ENCODE data around the gene CSNK2A3.

CSNK2A3 gene

GRCh38 chr11:11344045-11344444, 9.0 kb downstream of the CSNK2A3 start:
- H3K27ac ChIP-seq = no peak overlapping the region
- TF ChIP-seq CTCF (IDR thresholded peaks at IDR 0.05) = no peak
- no peak overlapping the region for H3K4me3 ChIP-seq
- DNase-seq (ENCODE audit: low spot score) = no peak

- no peak overlapping the region for H3K4me3 ChIP-seq
- TF ChIP-seq CTCF (IDR thresholded peaks at IDR 0.05) = no peak
- DNase-seq (ENCODE audit: low spot score) = no peak
- H3K27ac ChIP-seq = no peak overlapping the region
Observed at GRCh38 chr11:11338304-11338703, 14.7 kb downstream of the CSNK2A3 start.

GRCh38 chr11:11336664-11337063, 16.4 kb downstream of the CSNK2A3 start:
- TF ChIP-seq CTCF (IDR thresholded peaks at IDR 0.05) = no peak
- Histone ChIP-seq H3K27ac (no peak overlapping the region), H3K4me3 (no peak overlapping the region)
- DNase-seq (ENCODE audit: low spot score) = no peak

GRCh38 chr11:11335043-11335442, 18.0 kb downstream of the CSNK2A3 start:
- H3K27ac ChIP-seq = no peak overlapping the region
- DNase-seq (ENCODE audit: low spot score) = no peak
- TF ChIP-seq CTCF (IDR thresholded peaks at IDR 0.05) = no peak
- H3K4me3 ChIP-seq = no peak overlapping the region

- Histone ChIP-seq H3K27ac (no peak overlapping the region), H3K4me3 (no peak overlapping the region)
- TF ChIP-seq CTCF (IDR thresholded peaks at IDR 0.05) = no peak
Observed at GRCh38 chr11:11334607-11335006, 18.4 kb downstream of the CSNK2A3 start.

GRCh38 chr11:11332141-11332710, 20.8 kb downstream of the CSNK2A3 start:
- no peak overlapping the region for H3K27ac ChIP-seq
- DNase-seq (ENCODE audit: low spot score) = no peak
- no peak for TF ChIP-seq CTCF (IDR thresholded peaks at IDR 0.05)
- no peak overlapping the region for H3K4me3 ChIP-seq

More at GRCh38 chr11:11334607-11335006, 18.4 kb downstream of the CSNK2A3 start:
- no peak for DNase-seq (ENCODE audit: low spot score)

GRCh38 chr11:11329062-11329806, 23.8 kb downstream of the CSNK2A3 start:
- Histone ChIP-seq H3K4me3 (no peak overlapping the region), H3K27ac (no peak overlapping the region)
- TF ChIP-seq CTCF (IDR thresholded peaks at IDR 0.05) = no peak
- DNase-seq (ENCODE audit: low spot score) = no peak
